GM18858 (cell line): ENCODE measurements around the gene KCNA4.
"Not testable (repeated sequence)": the region's sequence is repeated elsewhere in the genome, so short reads cannot be mapped to it uniquely, and the experiment has no call there.

Source experiments
- ATAC-seq: cut with Tn5 transposase; IDR thresholded peaks from one replicate; pipeline ENCODE4 v1.9.1; 2021; ENCODE audit not compliant: unreplicated experiment

KCNA4 gene

GRCh38 chr11:30016588-30017363 is at the start of gene KCNA4:
KCNA4 (minus strand) TSS chr11:30017030; CDS start chr11:30012678, 4,352 bp downstream.
- ATAC-seq: no peak

DNA sequence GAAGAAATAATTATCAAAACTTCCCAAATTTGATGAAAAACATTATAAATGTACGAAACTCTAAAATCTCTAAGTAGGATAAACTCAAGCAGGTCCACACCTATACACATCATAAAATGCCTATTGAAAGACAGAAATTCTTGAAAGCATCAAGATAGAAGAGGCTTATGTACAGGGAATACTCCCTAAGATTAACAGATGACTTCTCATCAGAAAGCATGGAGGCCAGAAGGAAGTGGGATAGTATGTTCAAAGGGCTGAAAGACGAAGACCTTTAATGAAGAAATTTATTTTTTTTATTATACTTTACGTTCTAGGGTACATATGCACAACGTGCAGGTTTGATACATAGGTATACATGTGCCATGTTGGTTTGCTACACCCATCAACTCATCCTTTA is 45.3 kb upstream of the KCNA4 start:
- ATAC-seq: no peak

GRCh38 chr11:30059172-30059815 is 42.5 kb upstream of the KCNA4 start:
- no peak for ATAC-seq

GRCh38 chr11:30049214-30049613 is 32.4 kb upstream of the KCNA4 start:
- ATAC-seq: no peak

- no peak for ATAC-seq
These were observed 29.7 kb upstream of the KCNA4 start for GRCh38 chr11:30046578-30046945.

DNA sequence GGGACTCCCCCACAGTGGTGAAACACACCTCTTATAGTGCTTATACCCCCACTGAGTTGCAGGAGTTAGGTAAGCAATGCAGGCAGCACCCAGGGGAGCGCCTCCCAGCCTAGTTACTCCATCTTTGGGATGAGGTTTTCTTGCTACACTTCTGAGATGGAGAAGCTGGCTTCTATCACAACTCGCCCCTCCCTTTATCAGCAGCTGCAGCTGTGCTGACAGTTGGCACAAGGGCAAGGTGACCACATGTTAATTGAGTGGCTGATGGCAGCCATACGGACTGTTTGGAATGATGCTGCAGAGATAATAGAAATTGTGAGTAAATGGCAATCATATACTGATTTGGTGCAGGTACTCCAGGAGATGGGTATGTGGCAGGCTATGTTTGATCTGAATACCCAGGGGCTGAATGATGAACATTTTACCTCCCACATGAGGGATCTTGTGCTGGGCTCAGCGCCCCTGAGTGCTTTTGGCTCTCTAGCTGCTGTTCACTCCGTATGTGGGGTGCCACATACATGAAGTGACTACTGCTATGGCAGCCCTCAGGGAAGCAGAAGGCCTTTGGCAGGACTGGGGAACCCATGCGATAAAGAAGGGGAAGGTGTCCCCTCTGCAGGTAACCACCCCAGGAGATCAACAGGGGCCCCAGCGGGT is 29.2 kb upstream of the KCNA4 start:
- ATAC-seq: no peak

GRCh38 chr11:30045144-30045543 is 28.3 kb upstream of the KCNA4 start:
- no peak for ATAC-seq

GRCh38 chr11:30041171-30041570 is 24.3 kb upstream of the KCNA4 start:
- no peak for ATAC-seq

GRCh38 chr11:30034746-30035145 is 17.9 kb upstream of the KCNA4 start:
- ATAC-seq: not testable (repeated sequence)

DNA sequence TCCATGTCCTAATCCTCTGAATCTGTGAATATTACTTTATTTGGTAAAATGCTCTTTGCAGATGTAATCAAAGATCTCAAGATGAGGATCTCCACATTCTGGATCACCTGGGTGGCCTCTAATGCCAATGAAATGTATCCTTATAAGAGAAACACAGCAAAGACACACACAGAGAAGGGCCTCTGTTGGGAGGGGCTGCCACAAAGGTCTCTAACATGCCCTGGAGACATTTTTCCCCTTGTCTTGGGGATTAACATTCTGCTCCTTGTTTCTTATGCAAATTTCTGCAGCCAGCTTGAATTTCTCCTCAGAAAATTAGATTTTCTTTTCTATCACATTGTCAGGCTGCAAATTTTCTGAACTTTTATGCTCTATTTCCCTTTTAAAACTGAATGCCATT is 17.3 kb upstream of the KCNA4 start:
- ATAC-seq: not testable (repeated sequence)

DNA sequence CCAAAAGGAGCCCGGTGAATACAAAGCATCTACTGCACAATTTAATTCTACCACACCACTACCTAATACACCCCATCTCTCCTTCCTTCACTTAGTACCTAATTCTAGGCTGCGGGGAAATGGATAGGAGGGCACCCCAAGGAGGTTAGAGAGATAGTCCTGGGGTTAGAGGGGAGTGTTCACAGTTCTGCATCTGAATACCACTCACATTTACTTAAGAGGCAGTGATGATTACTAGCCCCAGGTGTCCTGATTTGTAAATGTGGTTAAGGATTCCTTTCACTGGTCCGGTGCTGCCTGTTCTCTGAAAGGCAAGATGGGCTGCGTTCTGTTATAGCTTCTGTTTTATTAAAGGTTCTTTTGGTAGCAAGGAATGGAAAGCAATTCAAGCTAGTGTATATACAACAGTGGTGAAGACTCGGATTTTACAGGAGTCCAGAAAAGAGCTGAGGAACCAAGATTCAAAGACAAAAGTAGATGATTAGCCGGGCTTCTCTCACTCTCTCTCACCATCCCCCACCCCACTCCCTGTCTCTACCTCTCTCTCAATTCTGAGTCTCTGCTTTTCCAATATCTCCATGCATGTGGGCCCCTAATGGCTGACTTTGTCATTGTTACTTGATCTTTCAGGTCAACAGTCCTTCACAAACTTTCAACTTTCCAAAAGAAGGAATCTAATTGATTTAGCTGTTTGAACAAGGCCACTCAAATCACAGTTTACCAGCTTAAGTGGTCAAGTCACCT is 8.7 kb upstream of the KCNA4 start:
- ATAC-seq: no peak

DNA sequence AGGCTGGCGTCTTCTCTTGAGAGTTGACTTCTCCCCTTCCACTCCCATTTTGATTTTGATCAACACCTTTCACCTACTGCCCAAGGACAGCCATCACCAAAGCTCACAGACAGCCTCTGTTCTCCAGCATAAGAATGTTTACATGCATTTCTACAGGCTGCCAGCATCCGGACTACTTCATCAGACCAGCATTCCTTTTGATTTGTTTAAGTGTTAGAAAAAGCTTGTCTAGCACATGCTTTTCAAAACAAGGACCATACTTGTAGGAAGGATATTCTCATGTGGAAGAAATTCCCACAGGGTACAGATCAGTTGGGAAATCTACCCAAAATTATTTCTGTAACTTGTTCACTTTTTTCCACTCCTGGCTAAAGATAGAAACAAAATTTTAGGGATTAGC is 6.2 kb upstream of the KCNA4 start:
- ATAC-seq: no peak

GRCh38 chr11:30019481-30019880 is 2.7 kb upstream of the KCNA4 start:
- ATAC-seq: no peak

GRCh38 chr11:30018495-30018894 is 1.7 kb upstream of the KCNA4 start:
- no peak for ATAC-seq

- ATAC-seq: no peak
These were observed 640 bp upstream of the KCNA4 start for GRCh38 chr11:30017445-30017895.

DNA sequence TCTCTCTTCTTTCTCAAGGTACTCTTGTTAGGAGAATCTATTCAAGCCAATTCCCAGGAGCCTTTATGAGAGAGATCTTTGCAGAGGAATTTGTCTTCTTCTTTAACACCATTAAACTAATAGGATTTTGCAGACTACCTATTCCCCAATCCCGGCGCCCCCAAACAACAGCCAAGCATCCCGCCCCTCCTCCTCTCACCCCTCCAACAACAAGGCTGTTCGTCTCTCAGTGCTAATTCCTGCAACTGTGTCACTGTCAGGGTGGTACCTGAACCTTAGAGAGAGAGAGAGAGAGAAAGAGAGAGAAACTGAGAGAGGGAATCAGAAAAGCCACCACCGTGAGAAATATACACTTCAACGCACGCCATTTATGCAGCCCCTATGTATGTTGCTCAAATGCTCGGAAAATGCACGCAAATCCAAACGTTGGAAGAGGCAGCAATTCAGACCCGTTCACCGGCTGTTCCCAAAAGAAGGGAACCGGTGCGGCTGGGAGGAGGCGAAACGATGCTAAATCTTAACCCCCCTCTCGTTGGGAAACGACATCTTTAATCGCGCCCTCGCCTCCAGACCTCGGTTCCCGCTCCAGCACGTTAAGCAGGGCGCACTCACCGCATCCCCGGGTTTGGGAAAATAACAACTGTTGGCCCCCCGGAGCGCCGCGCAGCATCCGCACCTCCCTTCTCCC is 961 bp downstream of the KCNA4 start:
- no peak for ATAC-seq

DNA sequence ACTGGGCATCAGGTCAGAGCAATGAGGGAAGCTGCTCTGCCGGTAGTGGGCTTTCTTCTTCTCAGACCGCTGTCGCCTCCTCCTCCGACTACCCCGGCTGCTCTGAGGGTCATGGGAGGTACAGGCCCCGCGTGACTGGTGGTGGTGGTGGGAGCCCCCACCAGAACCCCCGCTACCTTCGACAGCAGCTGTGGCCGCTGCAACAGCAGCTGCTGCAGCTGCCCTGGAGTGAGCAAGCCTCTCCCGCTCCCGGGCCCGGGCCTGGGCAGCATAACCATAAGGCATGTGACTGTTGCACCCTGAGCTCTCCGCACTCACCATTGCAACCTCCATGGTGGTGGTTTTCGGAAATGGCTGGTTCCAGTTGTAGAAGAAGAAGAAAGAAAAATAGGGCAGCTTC is 4.5 kb downstream of the KCNA4 start:
- ATAC-seq: no peak

DNA sequence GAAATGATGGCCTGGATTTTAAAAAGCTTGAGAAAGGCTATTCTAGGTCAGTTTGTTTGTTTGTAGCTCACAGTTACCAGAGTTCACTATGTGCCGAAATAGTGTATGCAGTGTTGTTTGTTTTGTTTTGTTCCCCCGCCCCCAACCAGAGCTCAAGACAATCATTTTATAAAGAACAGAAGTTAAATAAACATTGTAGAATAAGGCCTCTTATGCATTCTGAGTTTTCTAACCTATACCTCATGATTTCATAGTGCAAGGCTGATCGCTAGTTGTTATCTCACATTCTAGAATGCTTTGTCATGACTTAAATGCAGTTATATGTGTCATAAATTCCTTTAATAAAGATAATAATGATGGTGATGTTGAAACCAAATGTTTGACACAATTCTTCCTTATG is 7.8 kb downstream of the KCNA4 start:
- no peak for ATAC-seq

GRCh38 chr11:30006876-30007275 is 10.0 kb downstream of the KCNA4 start:
- no peak for ATAC-seq

- ATAC-seq: no peak
These were observed 14.6 kb downstream of the KCNA4 start for GRCh38 chr11:30002157-30002785.
